IPS-18c (cell line): Measurements from ENCODE around the gene LIPA.
"Not testable (repeated sequence)": the region's sequence is repeated elsewhere in the genome, so short reads cannot be mapped to it uniquely, and the experiment has no call there.

ENCODE experiments used
- H3K4me3 ChIP-seq: 2 replicates; pipeline ENCODE4 v1.7.0; 2013; ENCODE audit warnings: low read depth, mild to moderate bottlenecking, low read length, moderate library complexity; ENCODE audit not compliant: insufficient read depth
- H3K9me3 ChIP-seq: one replicate; pipeline ENCODE4 v1.6.1; 2013; ENCODE audit warnings: mild to moderate bottlenecking, low read length, moderate library complexity; ENCODE audit not compliant: control insufficient read depth, insufficient read depth

The LIPA gene

DNA sequence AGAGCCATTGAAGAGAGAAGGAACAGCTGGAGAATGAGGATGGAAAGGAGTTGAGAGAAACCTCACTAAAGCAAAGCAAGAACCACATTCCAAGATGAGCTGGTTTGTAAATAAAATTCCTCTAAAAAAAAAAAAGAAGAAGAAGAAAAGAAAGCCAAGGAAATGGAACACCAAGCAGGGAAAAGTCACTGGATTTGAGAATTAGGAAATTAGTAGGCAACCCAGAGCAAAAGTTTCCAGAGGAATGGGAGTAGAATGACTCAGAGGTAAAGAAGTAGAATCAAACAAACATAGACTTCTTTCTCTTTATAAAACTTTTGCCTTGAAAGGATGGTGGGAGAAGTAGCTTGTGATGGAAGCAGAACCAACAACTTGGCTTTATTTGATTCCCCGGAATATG is 48.3 kb downstream of the LIPA start:
- H3K9me3 ChIP-seq: no peaks in the 10 kb centered on the region
- no peak overlapping the region for H3K4me3 ChIP-seq

DNA sequence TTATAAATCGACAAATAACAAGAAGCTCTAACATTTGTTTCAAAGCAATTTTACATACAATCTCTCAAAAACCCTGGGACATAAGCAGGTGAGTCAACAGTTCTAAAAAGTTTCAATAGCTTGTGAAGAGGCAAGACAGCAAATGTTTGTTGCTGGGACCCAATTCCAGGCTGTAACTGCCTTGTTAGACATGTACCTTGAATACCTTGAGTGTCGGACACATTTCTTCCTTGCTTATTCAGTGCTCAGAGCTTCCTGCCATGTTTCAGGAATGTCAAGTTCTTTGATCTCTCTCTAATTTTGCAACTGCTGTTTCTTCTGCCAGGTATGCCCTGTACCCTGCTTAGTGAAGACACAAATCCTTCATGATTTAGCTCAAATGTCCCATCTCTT is 49.5 kb downstream of the LIPA start:
- Histone ChIP-seq H3K9me3 (no peaks in the 10 kb centered on the region), H3K4me3 (no peak overlapping the region)

DNA sequence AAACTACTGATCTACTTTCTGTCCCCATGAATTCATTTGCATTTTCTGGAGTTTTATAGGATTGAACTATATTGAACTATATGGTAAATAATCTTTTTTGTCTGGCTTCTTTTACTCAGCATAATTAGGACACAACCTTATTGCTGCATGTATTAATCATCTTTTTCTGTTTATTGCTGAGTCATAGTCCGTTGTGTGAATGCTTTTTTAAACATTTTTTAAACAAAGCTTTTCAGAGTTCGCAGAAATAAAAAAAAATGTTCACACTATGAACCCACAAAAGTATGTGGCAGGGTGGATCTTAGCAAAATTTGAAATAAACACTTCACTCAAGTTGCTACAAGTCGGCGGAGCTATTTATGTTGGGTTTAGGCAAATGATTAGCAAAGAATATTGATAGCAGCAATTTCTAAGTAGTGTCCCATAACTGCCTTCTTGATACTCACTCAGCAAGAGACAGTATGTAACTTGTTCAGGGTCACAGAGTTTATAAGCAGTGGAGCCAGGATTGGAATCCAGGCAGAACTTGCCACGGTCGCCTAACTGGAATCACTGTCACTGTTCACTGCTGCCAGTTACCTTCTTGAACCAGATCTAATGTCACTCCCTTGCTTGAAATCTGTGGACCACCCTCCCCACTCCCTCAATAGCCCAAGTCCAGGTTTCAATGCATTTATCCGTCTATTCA is 50.1 kb downstream of the LIPA start:
- H3K4me3 ChIP-seq: no peak overlapping the region
- H3K9me3 ChIP-seq: no peaks in the 10 kb centered on the region

DNA sequence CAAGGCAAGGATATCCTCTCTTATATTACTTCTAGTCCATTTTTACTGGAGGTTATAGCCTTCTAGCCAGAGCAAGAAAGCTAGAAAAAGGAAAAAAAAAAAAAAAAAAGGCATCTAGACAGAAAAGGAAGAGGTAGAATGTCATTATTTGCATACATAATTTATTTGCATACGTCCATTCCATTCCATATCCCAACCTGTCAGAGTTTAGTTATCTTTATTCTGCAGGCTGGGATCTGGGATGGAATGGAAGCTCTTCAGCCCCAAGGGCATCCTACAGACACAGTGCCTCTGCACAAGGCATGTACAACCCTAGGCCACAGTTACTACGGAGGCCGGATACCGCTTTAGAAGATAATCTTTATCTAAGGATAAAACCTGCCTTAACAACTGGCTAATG is 54.1 kb downstream of the LIPA start:
- Histone ChIP-seq H3K4me3 (no peak overlapping the region), H3K9me3 (no peaks in the 10 kb centered on the region)

DNA sequence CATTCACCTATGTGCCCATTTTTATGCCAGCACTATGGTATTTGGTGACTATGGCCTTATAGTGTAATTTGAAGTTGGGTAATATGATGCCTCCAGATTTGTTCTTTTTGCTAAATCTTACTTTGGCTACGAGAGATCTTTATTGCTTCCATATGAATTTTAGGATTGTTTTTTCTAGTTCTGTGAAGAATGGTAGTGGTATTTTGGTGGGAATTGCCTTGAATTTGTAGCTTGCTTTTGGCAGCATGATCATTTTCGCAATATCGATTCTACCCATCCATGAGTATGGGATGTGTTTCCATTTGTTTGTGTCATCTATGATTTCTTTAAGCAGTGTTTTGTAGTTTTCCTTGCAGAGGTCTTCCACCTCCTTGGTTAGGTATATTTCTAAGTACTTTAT is 60.3 kb downstream of the LIPA start:
- not testable (repeated sequence) for H3K9me3 ChIP-seq

DNA sequence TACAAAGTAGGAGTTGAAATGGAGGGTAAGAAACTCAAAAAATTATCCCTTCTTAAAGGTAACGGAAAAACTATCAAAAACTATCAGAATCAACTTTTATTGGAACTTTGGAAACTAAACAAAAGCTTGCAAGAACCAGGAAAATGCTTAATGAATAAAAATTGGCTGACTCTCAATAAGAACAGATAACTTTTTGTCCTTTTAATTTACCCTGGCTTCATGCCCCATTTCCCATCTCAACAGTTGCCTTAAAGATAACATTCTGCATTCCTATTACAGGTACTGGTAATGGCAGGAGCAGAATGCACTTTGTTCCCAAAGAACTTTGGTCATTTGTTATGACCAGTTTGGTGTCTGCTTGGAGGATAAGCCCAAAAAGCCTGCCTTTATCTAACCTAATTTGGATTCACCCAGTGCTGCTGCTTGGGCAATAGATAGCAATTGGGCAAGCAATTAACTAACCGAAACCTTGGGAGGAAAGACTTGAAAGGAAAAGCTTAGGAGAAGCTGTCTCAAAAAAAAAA is 62.3 kb downstream of the LIPA start:
- Histone ChIP-seq H3K4me3 (no peak overlapping the region), H3K9me3 (no peaks in the 10 kb centered on the region)

More for the DNA sequence above, 60.3 kb downstream of the LIPA start:
- not testable (repeated sequence) for H3K4me3 ChIP-seq

DNA sequence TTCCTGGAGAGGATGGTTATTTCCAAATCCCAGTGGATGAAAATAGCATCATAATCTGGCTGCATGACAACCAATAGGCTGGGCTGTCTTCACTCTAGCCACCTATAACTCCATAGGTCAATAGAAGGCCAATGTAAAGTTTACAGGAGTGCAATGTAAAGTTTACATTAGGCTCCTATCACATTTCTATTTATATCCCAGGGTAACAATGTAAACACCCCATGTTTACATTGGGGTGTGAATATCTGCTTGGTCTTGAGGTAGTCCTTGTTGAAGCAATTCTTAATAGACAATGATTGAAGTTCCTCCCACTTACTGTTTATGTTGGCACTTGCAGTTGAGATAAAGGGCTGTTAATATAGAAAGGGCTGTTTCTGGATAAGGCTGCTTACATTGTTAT is 65.9 kb downstream of the LIPA start:
- Histone ChIP-seq H3K4me3 (no peak overlapping the region), H3K9me3 (no peaks in the 10 kb centered on the region)

DNA sequence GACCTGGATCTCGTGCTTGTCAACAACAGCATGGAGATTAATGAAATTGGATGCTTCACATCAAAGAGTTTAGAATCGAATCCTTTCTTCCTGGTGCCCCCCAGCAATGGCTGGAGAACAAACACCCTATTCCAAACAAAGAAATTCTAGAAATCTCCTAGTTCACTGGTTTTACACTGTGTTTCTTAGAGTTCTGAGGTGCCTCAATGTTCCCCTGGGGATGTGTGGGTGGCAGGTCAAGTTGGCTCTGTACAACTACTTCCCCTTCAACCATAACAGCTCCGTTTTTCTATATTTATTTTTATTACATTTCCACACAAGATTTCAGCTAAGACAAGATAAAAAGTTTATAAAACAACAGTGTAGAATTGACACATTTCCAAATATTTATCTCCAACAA is 66.9 kb downstream of the LIPA start:
- no peak overlapping the region for H3K4me3 ChIP-seq
- H3K9me3 ChIP-seq: no peaks in the 10 kb centered on the region

DNA sequence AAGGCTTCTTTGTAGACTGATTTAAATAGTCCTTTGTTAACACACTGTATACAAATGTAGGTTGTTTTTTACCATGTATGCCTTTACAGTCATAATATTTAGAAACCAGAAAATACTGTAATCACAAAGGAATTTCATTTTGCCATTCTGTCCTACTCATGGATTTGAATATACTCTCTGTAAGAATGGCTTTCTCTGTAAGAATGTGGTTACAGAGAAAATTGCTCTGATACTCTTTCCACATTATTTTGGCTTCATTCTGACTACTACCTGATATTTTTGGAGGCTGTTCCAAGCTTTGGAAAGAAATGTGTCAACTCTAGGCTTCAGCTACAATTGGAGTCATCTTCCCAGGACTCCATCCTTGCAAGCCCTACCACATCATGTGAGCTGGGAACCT is 68.0 kb downstream of the LIPA start:
- Histone ChIP-seq H3K4me3 (no peak overlapping the region), H3K9me3 (no peaks in the 10 kb centered on the region)

DNA sequence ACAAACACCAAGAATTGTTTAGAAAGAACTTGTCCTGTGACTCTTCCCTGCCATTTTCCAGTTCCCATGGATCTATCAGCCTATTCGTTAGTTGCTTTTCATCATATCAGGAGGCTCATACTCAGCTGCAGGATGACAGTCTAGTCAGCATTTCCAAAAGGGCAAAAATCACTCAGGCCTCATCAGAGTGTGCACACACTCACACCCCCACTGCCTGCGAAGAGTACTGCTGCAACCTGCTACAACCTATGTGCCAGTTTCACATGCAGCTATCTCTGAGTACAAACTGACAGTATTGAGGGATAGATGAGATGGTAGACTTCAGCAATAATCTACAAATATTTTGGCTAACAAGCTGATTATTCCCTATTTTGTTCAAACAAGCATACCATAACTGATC is 68.7 kb downstream of the LIPA start:
- no peak overlapping the region for H3K4me3 ChIP-seq
- no peaks in the 10 kb centered on the region for H3K9me3 ChIP-seq

DNA sequence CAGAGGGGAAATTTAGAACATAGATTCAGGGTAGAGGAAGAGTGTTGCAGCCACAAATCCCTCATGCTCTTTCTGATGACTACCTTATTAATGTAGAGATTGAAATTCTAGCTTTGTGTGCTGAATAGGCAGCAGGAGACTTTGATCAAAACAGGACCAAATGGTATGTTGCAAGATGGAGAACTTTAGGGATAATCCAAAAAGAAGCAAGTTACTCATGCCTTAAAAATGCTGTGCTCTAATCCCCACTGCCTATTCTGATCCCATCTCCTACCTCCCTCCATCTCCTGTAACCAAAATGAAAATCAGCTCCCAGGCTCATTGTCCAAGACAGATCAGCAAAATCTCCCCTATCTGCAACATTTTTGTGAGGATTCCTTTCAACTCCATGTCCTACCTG is 75.8 kb downstream of the LIPA start:
- no peak overlapping the region for H3K4me3 ChIP-seq
- no peaks in the 10 kb centered on the region for H3K9me3 ChIP-seq

DNA sequence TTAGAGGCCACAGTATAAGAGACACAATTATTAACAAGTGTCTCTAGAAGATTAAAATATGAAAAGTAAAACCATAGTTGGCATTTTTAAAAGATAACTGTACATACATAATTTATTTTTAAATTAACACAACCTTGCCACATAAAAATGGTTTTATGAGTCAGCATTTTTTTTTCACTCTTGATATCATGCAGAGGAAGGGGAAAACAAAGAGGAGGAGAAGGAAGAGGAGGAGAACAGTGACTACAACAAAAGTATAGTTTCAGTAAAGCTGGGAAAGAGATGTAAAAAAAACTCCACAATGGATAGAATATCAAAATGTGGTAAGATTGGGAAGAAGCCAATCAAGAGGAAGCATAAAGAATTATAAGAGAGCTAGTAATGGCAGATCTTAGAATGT is 78.5 kb downstream of the LIPA start:
- H3K4me3 ChIP-seq: no peak overlapping the region

DNA sequence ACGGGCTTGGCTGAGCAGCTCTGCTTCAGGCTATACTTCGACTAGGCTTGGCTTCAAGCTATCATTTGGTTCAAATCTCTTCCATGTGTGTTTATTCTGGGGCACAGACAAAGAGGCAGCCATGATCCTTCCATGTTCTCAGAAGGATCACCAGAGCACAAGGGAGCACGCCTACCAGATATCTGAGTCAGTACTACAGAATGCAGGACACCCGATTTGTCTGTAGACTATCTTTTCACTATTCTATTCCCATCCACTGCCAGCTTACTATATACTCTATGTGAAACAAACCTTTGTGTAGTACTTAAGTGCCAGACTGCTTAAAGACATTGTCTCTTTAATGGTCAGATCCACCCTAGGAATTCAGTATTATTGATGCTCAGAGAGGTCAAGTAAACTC is 79.6 kb downstream of the LIPA start:
- no peak overlapping the region for H3K4me3 ChIP-seq
- no peaks in the 10 kb centered on the region for H3K9me3 ChIP-seq

More for the DNA sequence above, 78.5 kb downstream of the LIPA start:
- H3K9me3 ChIP-seq: no peaks in the 10 kb centered on the region

DNA sequence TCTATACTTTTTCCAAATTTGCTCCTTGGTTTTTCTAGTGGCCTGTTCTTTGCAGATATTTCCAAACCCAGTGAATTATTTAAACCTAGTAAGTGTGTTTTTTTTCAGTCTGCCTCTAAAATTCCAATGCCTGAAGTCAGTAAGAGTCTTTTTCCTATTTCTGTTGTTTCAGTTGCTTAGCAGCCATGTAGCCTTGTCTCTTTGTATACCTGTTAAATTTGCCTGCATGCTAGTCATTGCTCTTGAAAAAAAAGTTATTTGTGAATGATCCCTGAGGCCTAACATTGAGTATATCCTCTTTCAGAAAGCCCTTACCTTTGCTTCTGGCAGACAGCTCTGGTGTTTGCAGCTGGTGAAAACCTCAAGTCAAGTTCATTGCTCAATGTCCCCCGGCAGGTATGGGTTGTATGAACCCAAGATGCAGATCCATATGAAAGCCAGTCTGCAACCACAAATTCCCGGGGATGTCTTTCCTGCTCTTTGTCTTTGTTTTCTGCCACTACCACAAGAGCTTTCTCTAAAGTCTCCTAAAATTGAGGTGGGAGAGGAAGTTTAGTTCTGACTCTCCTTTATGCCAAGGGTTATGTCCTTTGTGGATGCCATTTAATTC is 80.2 kb downstream of the LIPA start:
- Histone ChIP-seq H3K9me3 (no peaks in the 10 kb centered on the region), H3K4me3 (no peak overlapping the region)

DNA sequence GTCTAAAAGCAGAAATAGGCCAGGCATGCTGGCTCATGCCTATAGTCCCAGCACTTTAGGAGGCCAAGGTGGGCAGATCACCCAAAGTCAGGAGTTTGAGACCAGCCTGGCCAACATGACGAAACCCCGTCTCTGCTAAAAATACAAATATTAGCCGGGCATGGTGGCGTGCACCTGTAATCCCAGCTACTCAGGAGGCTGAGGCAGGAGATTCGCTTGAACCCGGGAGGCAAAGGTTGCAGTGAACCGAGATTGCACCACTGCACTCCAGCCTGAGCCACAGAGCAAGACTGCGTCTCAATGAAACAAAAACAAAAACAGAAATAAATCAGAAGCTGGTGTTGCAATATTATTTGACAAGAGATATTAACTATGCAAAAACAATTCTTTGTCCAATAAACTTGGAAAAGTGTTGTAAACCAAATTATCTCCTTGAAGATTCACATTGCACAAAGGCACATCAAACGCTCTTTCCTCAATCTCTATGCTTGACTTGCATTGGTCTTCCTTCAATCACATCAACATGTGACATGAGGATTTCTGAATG is 83.1 kb downstream of the LIPA start:
- not testable (repeated sequence) for H3K4me3 ChIP-seq, H3K9me3 ChIP-seq

DNA sequence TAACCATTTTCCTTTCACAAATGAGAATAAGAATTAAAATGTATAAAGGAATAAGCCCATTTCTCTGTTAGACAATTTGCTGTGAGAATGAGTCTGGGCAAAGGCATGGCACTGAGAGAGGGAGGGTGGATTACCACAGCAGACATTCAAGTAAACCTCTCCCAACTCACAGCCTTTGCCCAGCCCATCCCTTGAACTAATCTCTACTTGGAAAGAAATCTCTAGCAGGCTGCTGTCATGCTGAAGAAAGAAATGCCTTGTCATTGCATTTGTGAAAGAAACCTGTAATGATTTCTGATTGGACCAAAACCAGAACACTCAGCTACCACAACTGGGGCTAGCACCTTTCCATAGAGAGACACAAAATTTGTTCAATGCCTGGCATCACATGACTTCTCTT is 83.7 kb downstream of the LIPA start:
- H3K9me3 ChIP-seq: no peaks in the 10 kb centered on the region

DNA sequence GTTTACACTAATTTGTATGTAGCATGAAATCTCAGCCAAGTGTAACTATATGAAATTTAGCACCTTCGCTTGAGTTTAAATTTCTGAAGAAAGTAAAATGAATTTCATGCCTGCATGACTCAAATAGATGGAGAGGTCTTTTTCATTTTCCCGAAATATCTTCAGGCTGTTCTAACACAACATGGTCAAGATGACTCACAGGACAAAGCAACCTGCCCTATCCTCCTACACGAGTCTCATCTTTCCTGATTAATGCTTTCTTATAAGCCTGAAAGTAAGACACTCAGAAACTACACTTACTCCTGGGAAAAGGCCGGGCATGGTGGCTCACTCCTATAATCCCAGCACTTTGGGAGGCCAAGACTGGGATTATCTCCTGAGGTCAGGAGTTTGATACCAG is 85.7 kb downstream of the LIPA start:
- H3K9me3 ChIP-seq: no peaks in the 10 kb centered on the region
- no peak overlapping the region for H3K4me3 ChIP-seq

More for the DNA sequence above, 83.7 kb downstream of the LIPA start:
- H3K4me3 ChIP-seq: no peak overlapping the region

DNA sequence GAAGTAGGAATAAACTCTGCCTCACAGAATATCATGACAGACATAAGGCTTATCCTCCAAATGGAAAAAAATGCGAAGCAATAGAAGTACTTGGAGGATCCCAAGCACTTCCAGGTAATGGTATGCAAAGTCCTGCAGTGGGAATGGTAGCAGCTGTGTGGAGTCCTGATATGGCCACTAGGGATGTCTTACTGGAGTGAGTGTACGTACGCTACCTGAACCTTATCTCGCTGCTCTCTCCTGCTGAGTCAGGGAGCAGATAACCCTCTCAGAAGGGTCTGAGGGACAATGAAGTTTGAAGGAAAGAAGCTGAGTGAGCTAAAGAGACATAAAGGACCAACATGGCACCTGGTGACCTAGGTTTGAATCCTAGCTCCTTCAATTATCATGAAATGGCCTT is 86.7 kb downstream of the LIPA start:
- Histone ChIP-seq H3K4me3 (no peak overlapping the region), H3K9me3 (no peaks in the 10 kb centered on the region)
